ENCODE measurements around the gene CHCHD4.

CHCHD4 gene

DNA sequence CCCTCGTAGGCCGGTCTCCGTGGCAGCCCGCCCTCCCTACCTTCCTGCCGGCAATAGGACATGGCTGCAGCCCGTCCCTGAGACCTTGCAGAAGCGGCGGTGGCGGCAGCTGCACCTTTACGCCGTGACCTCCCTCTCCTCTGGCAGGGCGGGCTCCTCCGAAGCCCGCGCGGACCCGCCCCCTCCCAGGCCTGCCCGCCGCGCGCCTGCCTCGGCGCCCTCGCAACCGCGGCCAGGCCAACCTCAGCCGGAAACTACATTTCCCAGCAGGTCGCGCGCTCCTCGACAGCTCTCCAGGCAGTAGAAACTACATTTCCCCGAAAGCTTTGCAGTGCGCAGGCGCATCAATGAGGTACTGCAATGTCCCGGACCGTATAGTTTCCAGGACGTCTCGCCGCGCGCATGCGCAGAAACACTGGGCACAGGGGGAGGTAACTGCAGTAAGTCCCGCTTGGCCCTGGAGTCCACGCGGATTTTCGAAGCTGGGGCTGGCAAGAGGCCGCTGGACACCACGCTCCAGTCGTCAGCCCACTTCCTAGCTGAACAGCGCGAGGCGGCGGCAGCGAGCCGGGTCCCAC is at the start of gene CHCHD4, which contains the start of gene TMEM43:
Gene CHCHD4, minus strand, starts transcription at position 256 of the 578 bp plus-strand sequence. Its CDS starts 194 bp downstream, at position 62.
Gene TMEM43, plus strand, starts transcription at position 438 of the 578 bp plus-strand sequence. CDS start 142 bp downstream, outside the sequence.
- H3K27me3 ChIP-seq (ENCODE audit: insufficient read depth, low read length): no peaks in the 10 kb centered on the region
- peaks cover 3% of the 10 kb centered on the region for H3K9me3 ChIP-seq (ENCODE audit: low read length)
- H2AFZ ChIP-seq (ENCODE audit: low read depth, low read length): peak within 1 kb of the TSS; percentile 92
- peaks cover 22% of the 10 kb centered on the region for H3K36me3 ChIP-seq (ENCODE audit: insufficient read depth, low read length)
- H3K4me1 ChIP-seq (ENCODE audit: insufficient read depth, low read length): peaks cover 21% of the 10 kb centered on the region
- H3K4me3 ChIP-seq (ENCODE audit: low read length): peak within 1 kb of the TSS; percentile 86

DNA sequence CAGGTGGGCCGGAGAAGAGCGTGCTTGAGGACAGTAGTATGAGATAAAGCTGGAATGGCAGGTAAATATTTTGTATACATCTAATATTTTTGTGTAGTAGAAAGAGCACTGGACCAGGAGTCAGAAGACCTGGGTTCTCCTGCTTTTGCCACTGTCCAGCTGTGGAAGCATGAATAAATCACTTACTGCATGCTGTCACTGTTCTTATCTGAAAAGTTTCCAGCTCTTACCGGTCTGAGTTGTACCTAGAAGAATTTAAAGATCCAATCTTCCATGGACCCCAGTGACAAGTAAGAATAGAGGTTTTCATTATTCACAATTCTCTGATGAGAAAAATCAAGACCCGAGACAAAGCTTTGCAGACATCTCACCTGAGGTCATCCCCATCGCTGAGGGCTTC is 47.8 kb upstream of the CHCHD4 start:
- Histone ChIP-seq H3K27me3 (ENCODE audit: insufficient read depth, low read length) (no peaks in the 10 kb centered on the region), H3K36me3 (ENCODE audit: insufficient read depth, low read length) (peaks cover 55% of the 10 kb centered on the region), H3K9me3 (ENCODE audit: low read length) (no peaks in the 10 kb centered on the region), H3K4me3 (ENCODE audit: low read length) (no peak overlapping the region), H2AFZ (ENCODE audit: low read depth, low read length) (no peak overlapping the region), H3K4me1 (ENCODE audit: insufficient read depth, low read length) (peaks cover 14% of the 10 kb centered on the region)

DNA sequence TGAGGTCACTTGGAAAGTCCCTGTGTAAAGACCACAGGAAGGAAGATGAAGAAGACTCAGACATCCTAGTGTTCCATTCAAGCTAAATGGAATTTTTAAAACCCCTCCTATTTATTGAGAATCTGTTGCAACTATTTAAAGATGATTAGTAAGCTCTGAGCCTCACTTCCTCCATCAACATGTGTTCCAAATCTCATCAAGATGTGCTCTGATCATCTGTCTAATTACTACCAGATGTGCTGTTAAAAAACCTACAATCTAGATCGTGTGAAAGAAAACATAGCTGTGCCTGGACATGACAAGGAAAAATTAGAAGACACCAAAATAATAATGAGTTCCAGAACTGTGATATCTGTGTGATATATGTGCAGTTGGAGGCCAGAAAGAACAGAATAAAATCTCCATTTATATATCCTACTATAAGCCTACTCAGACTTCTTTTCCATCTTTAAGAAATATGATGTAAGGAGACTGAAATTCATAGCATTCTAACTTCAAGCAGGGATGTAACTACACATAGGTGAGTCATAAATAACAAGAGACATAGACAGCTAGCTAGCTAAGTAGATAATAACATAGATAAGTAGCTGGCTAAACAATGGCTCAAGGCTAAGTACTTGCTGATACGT is 46.0 kb upstream of the CHCHD4 start:
- H3K27me3 ChIP-seq (ENCODE audit: insufficient read depth, low read length): no peaks in the 10 kb centered on the region
- H3K36me3 ChIP-seq (ENCODE audit: insufficient read depth, low read length): peaks cover 74% of the 10 kb centered on the region
- no peaks in the 10 kb centered on the region for H3K9me3 ChIP-seq (ENCODE audit: low read length)
- H2AFZ ChIP-seq (ENCODE audit: low read depth, low read length): no peak overlapping the region
- no peak overlapping the region for H3K4me3 ChIP-seq (ENCODE audit: low read length)
- H3K4me1 ChIP-seq (ENCODE audit: insufficient read depth, low read length): peaks cover 5% of the 10 kb centered on the region

DNA sequence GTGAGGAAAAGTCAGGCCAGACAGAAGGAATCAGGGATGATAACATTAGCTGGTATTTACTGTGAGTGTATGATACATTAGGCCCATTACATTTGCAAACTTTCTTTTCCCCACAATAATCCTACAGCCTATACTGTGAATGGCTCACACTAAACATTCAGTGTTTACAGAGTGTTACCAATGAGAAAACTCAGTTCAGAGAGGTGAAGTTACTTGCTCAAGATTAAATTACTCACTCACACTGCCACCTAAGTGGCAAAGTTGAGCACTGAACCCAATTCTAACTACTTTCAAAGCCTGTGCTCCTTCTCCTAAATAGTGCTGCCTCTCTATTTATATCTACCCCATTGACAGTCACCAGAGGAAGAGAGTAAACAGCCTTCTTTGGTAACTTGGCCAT is 45.2 kb upstream of the CHCHD4 start:
- no peak overlapping the region for H3K4me3 ChIP-seq (ENCODE audit: low read length)
- peaks cover 4% of the 10 kb centered on the region for H3K4me1 ChIP-seq (ENCODE audit: insufficient read depth, low read length)
- no peaks in the 10 kb centered on the region for H3K27me3 ChIP-seq (ENCODE audit: insufficient read depth, low read length)
- peaks cover 81% of the 10 kb centered on the region for H3K36me3 ChIP-seq (ENCODE audit: insufficient read depth, low read length)
- no peak overlapping the region for H2AFZ ChIP-seq (ENCODE audit: low read depth, low read length)
- no peaks in the 10 kb centered on the region for H3K9me3 ChIP-seq (ENCODE audit: low read length)

DNA sequence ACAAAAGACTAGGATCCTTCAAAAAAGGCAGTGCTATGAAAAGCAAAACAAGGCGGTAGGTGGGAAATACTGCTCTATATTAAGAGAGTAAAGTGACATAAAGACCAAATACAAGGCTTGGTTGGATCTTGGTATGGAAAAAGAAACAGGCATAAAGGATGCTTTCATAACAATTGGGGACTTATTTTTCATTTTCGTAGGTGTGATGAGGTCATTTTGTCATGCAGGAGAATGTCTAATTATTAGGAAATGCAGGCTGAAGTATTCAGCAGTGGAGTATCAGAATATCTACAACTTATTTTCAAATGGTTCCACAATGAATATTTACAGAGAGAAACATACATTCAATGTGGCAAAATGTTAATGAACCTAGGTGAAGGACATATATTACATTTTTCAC is 44.8 kb upstream of the CHCHD4 start:
- Histone ChIP-seq H3K27me3 (ENCODE audit: insufficient read depth, low read length) (no peaks in the 10 kb centered on the region), H3K4me1 (ENCODE audit: insufficient read depth, low read length) (peaks cover under 1% of the 10 kb centered on the region), H3K9me3 (ENCODE audit: low read length) (peaks cover 2% of the 10 kb centered on the region), H3K36me3 (ENCODE audit: insufficient read depth, low read length) (peaks cover 86% of the 10 kb centered on the region), H3K4me3 (ENCODE audit: low read length) (no peak overlapping the region), H2AFZ (ENCODE audit: low read depth, low read length) (no peak overlapping the region)

DNA sequence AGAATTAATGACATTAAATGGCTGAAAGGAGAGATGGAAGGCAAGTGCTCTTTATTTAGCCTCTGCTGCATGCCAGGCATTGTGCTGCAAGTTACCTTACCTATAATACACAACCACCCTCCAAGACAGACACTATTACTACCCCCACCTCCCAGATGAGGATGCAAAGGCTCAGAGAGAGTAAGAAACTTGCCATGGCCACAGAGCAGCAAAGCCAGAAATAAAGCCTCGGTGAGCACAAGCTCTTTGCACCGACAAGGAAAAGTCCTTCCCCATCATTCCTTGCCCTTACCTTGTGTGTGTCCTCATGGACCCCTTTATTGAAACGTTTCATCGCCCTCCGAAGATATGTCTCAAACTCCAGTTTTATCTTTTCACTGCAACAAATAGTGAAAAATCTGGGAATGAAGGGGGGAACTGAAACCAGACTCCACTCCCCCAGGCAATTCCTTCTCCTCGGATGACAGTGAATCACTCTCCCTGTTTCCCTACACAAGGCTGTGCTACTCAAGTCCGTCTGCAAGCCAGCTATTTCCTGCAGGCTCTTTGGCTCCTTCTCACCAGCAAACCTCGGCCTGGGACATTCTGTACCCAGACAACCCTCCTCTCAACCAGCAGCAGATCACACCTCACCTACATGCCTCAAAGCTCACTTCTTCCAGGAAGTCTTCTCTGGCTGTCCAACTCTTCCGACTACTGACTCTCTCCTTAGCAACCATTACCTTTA is 42.4 kb upstream of the CHCHD4 start:
- H3K36me3 ChIP-seq (ENCODE audit: insufficient read depth, low read length): peaks cover 100% of the 10 kb centered on the region
- H3K27me3 ChIP-seq (ENCODE audit: insufficient read depth, low read length): no peaks in the 10 kb centered on the region
- peaks cover 11% of the 10 kb centered on the region for H3K9me3 ChIP-seq (ENCODE audit: low read length)

DNA sequence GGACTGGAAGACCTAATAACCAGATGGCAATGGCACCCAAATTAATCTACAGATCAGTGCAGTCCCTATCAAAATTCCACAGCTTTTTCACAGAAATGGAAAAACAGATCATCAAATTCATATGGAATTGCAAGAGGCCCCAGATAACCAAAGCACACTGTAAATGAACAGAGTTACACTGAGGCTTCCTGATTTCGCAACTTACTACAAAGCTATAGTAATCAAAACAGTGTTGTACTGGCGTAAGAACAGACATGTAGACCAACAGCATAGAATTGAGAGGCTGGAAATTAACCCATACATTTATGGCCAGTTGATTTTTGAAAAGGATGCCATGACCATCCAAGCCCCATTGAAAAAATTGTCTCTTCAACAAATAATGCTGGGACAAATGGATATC is 37.5 kb upstream of the CHCHD4 start:
- H3K36me3 ChIP-seq (ENCODE audit: insufficient read depth, low read length): peaks cover 99% of the 10 kb centered on the region

More for the DNA sequence above, 42.4 kb upstream of the CHCHD4 start:
- Histone ChIP-seq H3K4me3 (ENCODE audit: low read length) (no peak overlapping the region), H3K4me1 (ENCODE audit: insufficient read depth, low read length) (no peaks in the 10 kb centered on the region), H2AFZ (ENCODE audit: low read depth, low read length) (no peak overlapping the region)

DNA sequence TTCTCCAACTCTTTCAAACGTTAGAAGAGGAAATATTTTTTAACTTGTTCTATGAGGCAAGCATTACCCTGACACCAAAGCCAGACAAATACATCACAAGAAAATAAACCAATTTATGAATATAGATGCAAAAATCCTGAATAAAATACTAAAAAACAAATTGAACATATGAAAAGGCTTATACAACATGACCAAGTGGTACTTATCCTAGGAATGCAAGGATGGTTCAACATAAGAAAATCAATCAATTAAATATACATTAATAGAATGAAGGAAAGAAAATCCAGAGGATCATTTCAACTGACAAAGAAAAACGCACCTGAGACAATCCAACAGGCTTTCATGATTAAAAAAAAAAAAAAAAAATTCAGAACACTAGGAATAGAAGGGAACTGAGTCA is 36.6 kb upstream of the CHCHD4 start:
- no peak overlapping the region for H3K4me3 ChIP-seq (ENCODE audit: low read length)
- peaks cover 99% of the 10 kb centered on the region for H3K36me3 ChIP-seq (ENCODE audit: insufficient read depth, low read length)
- H3K9me3 ChIP-seq (ENCODE audit: low read length): peaks cover 20% of the 10 kb centered on the region

More for the DNA sequence above, 37.5 kb upstream of the CHCHD4 start:
- Histone ChIP-seq H3K4me1 (ENCODE audit: insufficient read depth, low read length) (no peaks in the 10 kb centered on the region), H2AFZ (ENCODE audit: low read depth, low read length) (no peak overlapping the region), H3K4me3 (ENCODE audit: low read length) (no peak overlapping the region), H3K9me3 (ENCODE audit: low read length) (peaks cover 20% of the 10 kb centered on the region), H3K27me3 (ENCODE audit: insufficient read depth, low read length) (no peaks in the 10 kb centered on the region)

DNA sequence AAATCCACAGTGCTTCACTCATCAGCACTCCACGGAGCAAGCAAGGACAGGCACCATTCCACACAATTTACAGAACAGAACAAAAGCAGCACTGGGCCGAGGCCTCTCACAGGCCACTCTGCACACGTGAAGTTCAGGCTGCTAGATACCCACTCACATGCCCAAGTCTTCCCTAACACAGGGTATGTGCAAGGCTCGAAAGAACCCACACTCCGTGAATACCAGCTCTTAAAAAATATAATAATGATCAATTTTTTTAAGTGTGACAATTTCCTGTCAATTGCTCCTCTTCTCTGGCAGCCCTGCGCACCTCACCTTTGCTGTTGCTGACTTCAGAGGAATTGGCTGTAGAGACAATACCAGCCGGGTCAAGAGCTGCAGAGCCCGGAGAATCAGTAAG is 34.8 kb upstream of the CHCHD4 start:
- Histone ChIP-seq H2AFZ (ENCODE audit: low read depth, low read length) (no peak overlapping the region), H3K9me3 (ENCODE audit: low read length) (peaks cover 19% of the 10 kb centered on the region), H3K36me3 (ENCODE audit: insufficient read depth, low read length) (peaks cover 92% of the 10 kb centered on the region), H3K27me3 (ENCODE audit: insufficient read depth, low read length) (no peaks in the 10 kb centered on the region), H3K4me1 (ENCODE audit: insufficient read depth, low read length) (no peaks in the 10 kb centered on the region), H3K4me3 (ENCODE audit: low read length) (no peak overlapping the region)

More for the DNA sequence above, 36.6 kb upstream of the CHCHD4 start:
- Histone ChIP-seq H3K4me1 (ENCODE audit: insufficient read depth, low read length) (no peaks in the 10 kb centered on the region), H2AFZ (ENCODE audit: low read depth, low read length) (no peak overlapping the region), H3K27me3 (ENCODE audit: insufficient read depth, low read length) (no peaks in the 10 kb centered on the region)

DNA sequence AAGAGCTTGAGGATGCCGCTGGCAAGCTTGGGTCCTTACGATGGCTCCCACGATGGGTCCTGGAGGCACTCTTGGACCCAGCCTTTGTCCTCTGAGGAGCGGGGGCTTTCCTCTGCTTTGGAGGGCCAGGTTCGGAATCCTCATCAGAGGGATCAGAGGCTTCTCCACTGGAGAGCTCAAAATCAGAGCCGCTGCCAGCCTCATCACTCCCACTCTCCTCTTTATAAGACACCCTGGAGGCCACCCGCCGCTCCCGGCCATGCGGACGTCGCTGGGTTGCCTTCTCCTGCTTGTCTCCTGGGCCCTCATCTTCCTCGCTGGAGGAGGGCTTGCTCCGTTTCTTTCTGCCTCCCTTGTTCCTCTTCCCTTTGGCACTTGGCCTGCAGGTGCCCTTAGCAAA is 33.7 kb upstream of the CHCHD4 start:
- Histone ChIP-seq H3K4me3 (ENCODE audit: low read length) (no peak overlapping the region), H3K27me3 (ENCODE audit: insufficient read depth, low read length) (no peaks in the 10 kb centered on the region), H2AFZ (ENCODE audit: low read depth, low read length) (no peak overlapping the region), H3K9me3 (ENCODE audit: low read length) (peaks cover 17% of the 10 kb centered on the region), H3K4me1 (ENCODE audit: insufficient read depth, low read length) (no peaks in the 10 kb centered on the region), H3K36me3 (ENCODE audit: insufficient read depth, low read length) (peaks cover 92% of the 10 kb centered on the region)

DNA sequence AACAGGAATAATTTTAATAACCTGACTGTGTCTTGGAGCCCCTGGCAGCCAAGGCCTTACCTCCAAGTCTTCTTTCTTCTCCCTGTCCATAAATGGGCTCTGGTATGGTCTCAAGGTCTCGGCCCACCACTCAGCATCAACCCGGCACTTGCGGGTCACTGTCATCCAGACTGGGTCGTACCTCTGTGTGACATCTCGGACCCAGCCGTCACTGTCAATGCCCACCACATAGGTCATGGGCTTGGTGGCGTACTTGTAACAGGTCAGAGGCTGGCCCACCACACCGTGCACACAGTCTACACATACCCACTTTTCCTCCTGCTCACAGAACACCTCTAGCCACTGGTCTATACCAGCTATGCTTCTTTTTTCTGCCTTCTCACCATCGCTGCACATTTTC is 33.3 kb upstream of the CHCHD4 start:
- Histone ChIP-seq H3K27me3 (ENCODE audit: insufficient read depth, low read length) (no peaks in the 10 kb centered on the region), H3K9me3 (ENCODE audit: low read length) (peaks cover 16% of the 10 kb centered on the region), H3K36me3 (ENCODE audit: insufficient read depth, low read length) (peaks cover 92% of the 10 kb centered on the region), H3K4me1 (ENCODE audit: insufficient read depth, low read length) (no peaks in the 10 kb centered on the region), H3K4me3 (ENCODE audit: low read length) (no peak overlapping the region), H2AFZ (ENCODE audit: low read depth, low read length) (no peak overlapping the region)

DNA sequence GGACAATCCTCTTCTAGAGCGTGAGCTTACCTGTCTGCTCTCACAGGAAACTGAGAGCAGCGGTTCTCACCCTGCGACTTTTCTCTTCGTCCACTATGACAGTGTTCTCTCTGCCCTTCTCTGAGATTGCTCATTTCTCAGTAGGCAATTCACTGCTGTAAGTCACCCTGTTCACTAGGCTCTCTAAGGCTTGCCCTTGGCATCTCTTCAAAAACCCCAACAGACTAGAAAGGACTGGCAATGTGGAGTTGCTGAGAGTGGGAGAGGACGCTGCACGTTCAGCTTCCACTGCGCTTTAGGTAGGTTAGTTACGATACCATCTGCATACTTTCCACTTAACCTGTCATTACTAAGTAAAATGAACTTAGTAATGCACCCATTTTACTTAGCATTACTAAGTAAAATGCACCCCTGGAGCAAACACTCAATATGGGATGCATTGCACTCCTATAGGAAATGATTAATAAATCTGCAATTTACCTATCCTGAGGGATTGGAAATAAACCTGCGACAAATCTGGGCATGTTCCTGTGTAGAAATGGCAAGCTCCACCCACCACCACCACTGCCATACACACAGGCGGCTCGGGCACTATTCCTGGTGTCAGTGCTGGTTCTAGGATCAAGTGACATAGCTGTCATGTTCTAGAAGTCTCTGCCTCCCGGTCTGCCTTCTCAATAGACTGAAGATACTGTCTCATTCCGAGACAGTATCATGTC is 32.3 kb upstream of the CHCHD4 start:
- peaks cover 92% of the 10 kb centered on the region for H3K36me3 ChIP-seq (ENCODE audit: insufficient read depth, low read length)
- no peak overlapping the region for H2AFZ ChIP-seq (ENCODE audit: low read depth, low read length)
- peaks cover 9% of the 10 kb centered on the region for H3K9me3 ChIP-seq (ENCODE audit: low read length)
- no peaks in the 10 kb centered on the region for H3K4me1 ChIP-seq (ENCODE audit: insufficient read depth, low read length)
- no peaks in the 10 kb centered on the region for H3K27me3 ChIP-seq (ENCODE audit: insufficient read depth, low read length)
- no peak overlapping the region for H3K4me3 ChIP-seq (ENCODE audit: low read length)

DNA sequence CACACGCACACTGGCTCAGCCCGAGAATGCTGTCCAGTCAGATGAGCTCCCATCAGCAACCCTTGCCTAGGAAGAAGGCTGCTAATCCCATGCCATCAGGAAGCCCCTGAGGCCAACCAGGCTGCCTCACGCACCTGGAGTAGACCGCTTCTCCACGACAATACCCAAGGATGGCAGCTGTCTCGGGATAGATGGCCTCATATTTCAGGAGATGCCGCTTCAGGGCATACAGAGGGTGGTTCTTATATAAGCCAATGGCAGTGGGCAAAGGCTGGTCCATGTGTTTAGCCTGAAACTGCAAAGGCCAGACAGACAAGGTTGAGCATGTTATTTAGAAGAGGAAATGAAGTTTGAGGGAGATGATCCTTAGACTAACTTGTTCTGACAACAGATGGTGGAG is 31.5 kb upstream of the CHCHD4 start:
- Histone ChIP-seq H3K36me3 (ENCODE audit: insufficient read depth, low read length) (peaks cover 92% of the 10 kb centered on the region), H3K9me3 (ENCODE audit: low read length) (peaks cover 3% of the 10 kb centered on the region), H3K4me1 (ENCODE audit: insufficient read depth, low read length) (no peaks in the 10 kb centered on the region), H3K4me3 (ENCODE audit: low read length) (no peak overlapping the region), H2AFZ (ENCODE audit: low read depth, low read length) (no peak overlapping the region), H3K27me3 (ENCODE audit: insufficient read depth, low read length) (no peaks in the 10 kb centered on the region)
